Naive thymus-derived CD4-positive, alpha-beta T cell (primary cell): ENCODE measurements around the gene ATP12A. TPM values are rescaled to one million over a fixed set of nuclear protein-coding genes. Genes with fewer than 3 reads are reported as not detected.

Source experiments
- ATAC-seq: fragments of 150-1000 bp; cut with Tn5 transposase; 2 replicates; pipeline ENCODE4 v1.10.0; 2021; ENCODE audit warnings: mild to moderate bottlenecking, moderate library complexity
- CTCF ChIA-PET: fragments of 350-600 bp; sonication (Branson Sonifier 250); formaldehyde crosslinking; loops from one replicate; lab custom pipeline; 2021; ENCODE audit warnings: antibody characterized with exemption; lab: Charles Lee
- POLR2A ChIA-PET: fragments of 350-600 bp; sonication (Branson Sonifier 250); formaldehyde crosslinking; loops from one replicate; lab custom pipeline; 2021; ENCODE audit warnings: antibody characterized with exemption, inconsistent platforms; lab: Charles Lee
- DNase-seq, 9 donors: peaks; one replicate each; pipeline versions ENCODE4 v3.0.0 to v3.0.0-alpha.2; 2020 to 2022; ENCODE audit warnings: mixed read lengths in 1 of 9
- H3K27ac ChIP-seq: one replicate; pipeline ENCODE4 v1.7.0; 2013; ENCODE audit warnings: mild to moderate bottlenecking, low read depth, low read length, moderate library complexity
- H3K27me3 ChIP-seq, 2 donors: one replicate each; pipeline ENCODE4 v1.7.0; 2013; ENCODE audit warnings: low read length in 2 of 2, mild to moderate bottlenecking in 2 of 2, moderate library complexity in 2 of 2; ENCODE audit not compliant: control insufficient read depth in 2 of 2, insufficient read depth in 2 of 2
- H3K36me3 ChIP-seq, 3 experiments: 1 replicate in 2 of 3; 2 replicates in 1 of 3; pipeline ENCODE4 v1.7.0; 2013; ENCODE audit warnings: low read length in 3 of 3, mild to moderate bottlenecking in 3 of 3, moderate library complexity in 1 of 3; ENCODE audit not compliant: insufficient read depth in 3 of 3, control insufficient read depth in 2 of 3
- H3K4me1 ChIP-seq, 2 donors: one replicate each; pipeline ENCODE4 v1.7.0; 2013; ENCODE audit warnings: low read length in 2 of 2, mild to moderate bottlenecking in 2 of 2, moderate library complexity in 1 of 2; ENCODE audit not compliant: control insufficient read depth in 2 of 2, insufficient read depth in 2 of 2
- H3K4me3 ChIP-seq: 2 replicates; pipeline ENCODE4 v1.7.0; 2013; ENCODE audit warnings: mild to moderate bottlenecking, low read length
- H3K9me3 ChIP-seq, 3 experiments: 1 replicate in 2 of 3; 2 replicates in 1 of 3; pipeline ENCODE4 v1.7.0; 2013; ENCODE audit warnings: low read length in 3 of 3; ENCODE audit not compliant: control insufficient read depth in 2 of 3
- H3K27ac Mint-ChIP-seq, 9 donors: one replicate each; pipeline ENCODE4 v1.8.0; 2020 to 2022; ENCODE audit warnings: mixed read lengths in 9 of 9, mild to moderate bottlenecking in 8 of 9, moderate library complexity in 5 of 9, inconsistent platforms in 2 of 9
- H3K27me3 Mint-ChIP-seq, 5 donors: one replicate each; pipeline ENCODE4 v1.8.0; 2021 to 2022; ENCODE audit warnings: mixed read lengths in 5 of 5, mild to moderate bottlenecking in 1 of 5
- H3K36me3 Mint-ChIP-seq, 5 donors: one replicate each; pipeline ENCODE4 v1.8.0; 2020 to 2022; ENCODE audit warnings: mixed read lengths in 5 of 5, mild to moderate bottlenecking in 3 of 5, inconsistent platforms in 1 of 5
- H3K4me1 Mint-ChIP-seq, 7 donors: one replicate each; pipeline ENCODE4 v1.8.0; 2020 to 2022; ENCODE audit warnings: mixed read lengths in 7 of 7, mild to moderate bottlenecking in 3 of 7, inconsistent platforms in 1 of 7
- H3K4me3 Mint-ChIP-seq, 10 donors: one replicate each; pipeline ENCODE4 v1.8.0; 2020 to 2022; ENCODE audit warnings: mild to moderate bottlenecking in 10 of 10, mixed read lengths in 10 of 10, moderate library complexity in 6 of 10, inconsistent platforms in 2 of 10
- H3K9me3 Mint-ChIP-seq, 11 donors: one replicate each; pipeline ENCODE4 v1.8.0; 2020 to 2022; ENCODE audit warnings: mixed read lengths in 11 of 11, mild to moderate bottlenecking in 4 of 11, inconsistent platforms in 1 of 11, moderate library complexity in 1 of 11
- intact Hi-C, 2 donors: fragments of 100-400 bp; cut with micrococcal nuclease; formaldehyde crosslinking; loops; one replicate each; pipeline ENCODE4 v1.15.1; 2023
- polyA plus RNA-seq, 2 donors: library from polyadenylated mRNA; unstranded; fragments of 300-500 nt; fragmentation: Illumina TruSeq; gene quantifications; one replicate each; pipeline ENCODE4 v1.2.3, GENCODE V29; 2021
- total RNA-seq, 6 experiments: library from RNA in 5 of 6; stranded (reverse) in 5 of 6; gene quantifications; 1 replicate in 5 of 6; 2 replicates in 1 of 6; pipeline ENCODE4 v1.2.3 and lab custom pipeline; 2021 to 2026

The ATP12A gene
- total and polyA plus RNA-seq, 7 experiments from 2014 or later, result 0.39 TPM; not detected in 6

- peak; percentile 11 for ATAC-seq
- CTCF ChIA-PET, result interaction anchor here (0.6 kb wide), 1 partner anchor 61 kb away, joined by 3 read pairs; the partner anchor contains the start of gene ATP12A
- Histone ChIP-seq H3K27me3 (no peaks in the 10 kb centered on the region), H3K9me3 (no peaks in the 10 kb centered on the region), H3K4me3 (no peak overlapping the region), H3K27ac (no peak overlapping the region), H3K36me3 (no peaks in the 10 kb centered on the region), H3K4me1 (no peaks in the 10 kb centered on the region)
- Mint-ChIP-seq H3K9me3 (peaks cover 0 to 2% (median 0%) of the 10 kb centered on the region in 11 donors), H3K4me1 (peaks cover 0 to under 1% (median 0%) of the 10 kb centered on the region in 7 donors), H3K27ac (no peak overlapping the region), H3K4me3 (no peak overlapping the region), H3K36me3 (no peaks in the 10 kb centered on the region), H3K27me3 (peaks cover 10 to 26% (median 18%) of the 10 kb centered on the region in 5 donors)
- POLR2A ChIA-PET, result no interaction called here
- intact Hi-C loops, result no loop called here
- DNase-seq, result no peak
Measured at GRCh38 chr13:24741016-24741662, 60.9 kb downstream of the ATP12A start.

GRCh38 chr13:24741791-24742190 is 61.6 kb downstream of the ATP12A start:
- no peaks in the 10 kb centered on the region for H3K9me3 ChIP-seq
- POLR2A ChIA-PET, result no interaction called here
- H3K4me1 Mint-ChIP-seq, result peaks cover 0 to 3% (median 0%) of the 10 kb centered on the region in 7 donors
- intact Hi-C loops, result no loop called here
- DNase-seq (no peak), ATAC-seq (no peak)
- H3K36me3 Mint-ChIP-seq, result no peaks in the 10 kb centered on the region
- no peaks in the 10 kb centered on the region for H3K36me3 ChIP-seq
- H3K27ac Mint-ChIP-seq, result no peak overlapping the region
- CTCF ChIA-PET, result interaction anchor here (0.6 kb wide), 1 partner anchor 50 kb away, joined by 3 read pairs; no protein-coding TSS in a partner anchor
- no peak overlapping the region for H3K27ac ChIP-seq
- H3K27me3 Mint-ChIP-seq, result peaks cover 11 to 32% (median 18%) of the 10 kb centered on the region in 5 donors
- no peaks in the 10 kb centered on the region for H3K27me3 ChIP-seq
- peaks cover 0 to 2% (median 0%) of the 10 kb centered on the region in 11 donors for H3K9me3 Mint-ChIP-seq
- H3K4me1 ChIP-seq, result no peaks in the 10 kb centered on the region
- H3K4me3 ChIP-seq, result no peak overlapping the region
- no peak overlapping the region for H3K4me3 Mint-ChIP-seq

GRCh38 chr13:24742294-24742693 is 62.1 kb downstream of the ATP12A start:
- Mint-ChIP-seq H3K4me3 (no peak overlapping the region), H3K9me3 (peaks cover 0 to 2% (median 0%) of the 10 kb centered on the region in 11 donors), H3K4me1 (peaks cover 3 to 8% (median 5%) of the 10 kb centered on the region in 7 donors), H3K27ac (no peak overlapping the region), H3K27me3 (peaks cover 15 to 37% (median 22%) of the 10 kb centered on the region in 5 donors), H3K36me3 (no peaks in the 10 kb centered on the region)
- Histone ChIP-seq H3K27ac (no peak overlapping the region), H3K4me1 (no peaks in the 10 kb centered on the region), H3K36me3 (no peaks in the 10 kb centered on the region), H3K9me3 (no peaks in the 10 kb centered on the region), H3K27me3 (no peaks in the 10 kb centered on the region), H3K4me3 (no peak overlapping the region)
- CTCF ChIA-PET, result interaction anchor here (0.6 kb wide), 1 partner anchor 50 kb away, joined by 3 read pairs; no protein-coding TSS in a partner anchor
- DNase-seq (no peak), ATAC-seq (no peak)
- POLR2A ChIA-PET, result no interaction called here
- intact Hi-C loops, result no loop called here

- Mint-ChIP-seq H3K36me3 (no peaks in the 10 kb centered on the region), H3K4me1 (peaks cover 5 to 12% (median 7%) of the 10 kb centered on the region in 7 donors), H3K4me3 (no peak overlapping the region), H3K27me3 (peaks cover 18 to 42% (median 24%) of the 10 kb centered on the region in 5 donors), H3K9me3 (peaks cover 0 to 2% (median 0%) of the 10 kb centered on the region in 11 donors), H3K27ac (no peak overlapping the region)
- DNase-seq (no peak), ATAC-seq (no peak)
- CTCF ChIA-PET, result no interaction called here
- Histone ChIP-seq H3K9me3 (no peaks in the 10 kb centered on the region), H3K4me1 (no peaks in the 10 kb centered on the region), H3K27ac (no peak overlapping the region), H3K4me3 (no peak overlapping the region), H3K36me3 (no peaks in the 10 kb centered on the region), H3K27me3 (no peaks in the 10 kb centered on the region)
- intact Hi-C loops, result no loop called here
- POLR2A ChIA-PET, result no interaction called here
Measured at GRCh38 chr13:24742977-24743376, 62.8 kb downstream of the ATP12A start.

- no peaks in the 10 kb centered on the region for H3K4me1 ChIP-seq
- H3K4me3 Mint-ChIP-seq, result peak overlapping the region in 1 of 10 donors; percentile 15
- intact Hi-C loops, result no loop called here
- POLR2A ChIA-PET, result no interaction called here
- no peaks in the 10 kb centered on the region for H3K36me3 ChIP-seq
- peaks cover 6 to 15% (median 11%) of the 10 kb centered on the region in 7 donors for H3K4me1 Mint-ChIP-seq
- H3K27me3 ChIP-seq, result no peaks in the 10 kb centered on the region
- H3K36me3 Mint-ChIP-seq, result no peaks in the 10 kb centered on the region
- H3K4me3 ChIP-seq, result no peak overlapping the region
- no peaks in the 10 kb centered on the region for H3K9me3 ChIP-seq
- no peak overlapping the region for H3K27ac ChIP-seq
- no peak overlapping the region for H3K27ac Mint-ChIP-seq
- CTCF ChIA-PET, result no interaction called here
- DNase-seq (no peak), ATAC-seq (no peak)
- H3K9me3 Mint-ChIP-seq, result peaks cover 0 to 2% (median 0%) of the 10 kb centered on the region in 11 donors
- peaks cover 25 to 54% (median 34%) of the 10 kb centered on the region in 5 donors for H3K27me3 Mint-ChIP-seq
Measured at GRCh38 chr13:24744247-24744646, 64.0 kb downstream of the ATP12A start.

- peak overlapping the region in 4 of 10 donors; percentile 12 to 56 (median 32) for H3K4me3 Mint-ChIP-seq
- no peak overlapping the region for H3K27ac Mint-ChIP-seq
- ChIA-PET CTCF (no interaction called here), POLR2A (no interaction called here)
- Histone ChIP-seq H3K4me1 (no peaks in the 10 kb centered on the region), H3K4me3 (no peak overlapping the region), H3K27ac (no peak overlapping the region), H3K27me3 (no peaks in the 10 kb centered on the region), H3K9me3 (no peaks in the 10 kb centered on the region), H3K36me3 (no peaks in the 10 kb centered on the region)
- DNase-seq (no peak), ATAC-seq (no peak)
- no peaks in the 10 kb centered on the region for H3K36me3 Mint-ChIP-seq
- intact Hi-C loops, result no loop called here
- H3K27me3 Mint-ChIP-seq, result peaks cover 34 to 64% (median 44%) of the 10 kb centered on the region in 5 donors
- peaks cover 6 to 15% (median 11%) of the 10 kb centered on the region in 7 donors for H3K4me1 Mint-ChIP-seq
- H3K9me3 Mint-ChIP-seq, result peaks cover 0 to 2% (median 0%) of the 10 kb centered on the region in 11 donors
Measured at GRCh38 chr13:24745516-24745860, 65.3 kb downstream of the ATP12A start.
